Measurements from ENCODE around the gene OTOF.

DNA sequence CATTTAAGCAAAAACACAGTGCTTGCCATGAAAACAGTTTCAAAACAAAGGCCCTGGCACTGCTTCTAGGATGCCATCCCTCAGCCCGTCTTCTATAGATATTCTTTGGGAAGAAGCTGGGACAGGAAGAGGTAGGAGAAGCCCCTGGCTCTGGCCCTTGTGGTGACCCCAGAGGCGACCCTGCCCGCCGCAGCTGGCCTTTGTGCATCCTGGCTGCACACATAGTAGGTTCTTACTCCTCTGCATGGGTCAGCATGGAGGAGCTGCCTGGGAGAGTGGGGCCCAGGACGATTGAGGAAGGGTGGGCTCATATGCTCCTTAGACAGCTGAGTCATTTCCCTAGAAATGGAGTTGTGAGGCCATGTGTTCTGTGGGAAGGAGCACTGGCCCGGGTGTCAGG is 44.4 kb upstream of the OTOF start:
- no peak for TF ChIP-seq POLR2A (IDR thresholded peaks at IDR 0.05)
- TF ChIP-seq, protein P1, sequence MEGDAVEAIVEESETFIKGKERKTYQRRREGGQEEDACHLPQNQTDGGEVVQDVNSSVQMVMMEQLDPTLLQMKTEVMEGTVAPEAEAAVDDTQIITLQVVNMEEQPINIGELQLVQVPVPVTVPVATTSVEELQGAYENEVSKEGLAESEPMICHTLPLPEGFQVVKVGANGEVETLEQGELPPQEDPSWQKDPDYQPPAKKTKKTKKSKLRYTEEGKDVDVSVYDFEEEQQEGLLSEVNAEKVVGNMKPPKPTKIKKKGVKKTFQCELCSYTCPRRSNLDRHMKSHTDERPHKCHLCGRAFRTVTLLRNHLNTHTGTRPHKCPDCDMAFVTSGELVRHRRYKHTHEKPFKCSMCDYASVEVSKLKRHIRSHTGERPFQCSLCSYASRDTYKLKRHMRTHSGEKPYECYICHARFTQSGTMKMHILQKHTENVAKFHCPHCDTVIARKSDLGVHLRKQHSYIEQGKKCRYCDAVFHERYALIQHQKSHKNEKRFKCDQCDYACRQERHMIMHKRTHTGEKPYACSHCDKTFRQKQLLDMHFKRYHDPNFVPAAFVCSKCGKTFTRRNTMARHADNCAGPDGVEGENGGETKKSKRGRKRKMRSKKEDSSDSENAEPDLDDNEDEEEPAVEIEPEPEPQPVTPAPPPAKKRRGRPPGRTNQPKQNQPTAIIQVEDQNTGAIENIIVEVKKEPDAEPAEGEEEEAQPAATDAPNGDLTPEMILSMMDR (IDR thresholded peaks at IDR 0.05): no peak

Measured in stomach (tissue), 4 donors.